ENCODE measurements around the gene ALDH4A1. TPM values are rescaled to one million over a fixed set of nuclear protein-coding genes. Genes with fewer than 3 reads are reported as not detected.

Gene ALDH4A1
- total and polyA plus RNA-seq, 2 of the 4 experiments (the other 2 are of a cell fraction) = 8.6 to 21.1 TPM

- H3K27me3 ChIP-seq (ENCODE audit: control insufficient read depth, insufficient read depth, low read length) = no peaks in the 10 kb centered on the region
- H3K56ac ChIP-seq (ENCODE audit: extremely low read depth, insufficient read depth, low read length) = no peak overlapping the region
- H2BK15ac ChIP-seq (ENCODE audit: low read depth, low read length) = no peak overlapping the region
- 0 out of 2 replicates have a peak, but pooled peaks cover 1% of the 10 kb centered on the region for H3K36me3 ChIP-seq (ENCODE audit: control insufficient read depth, insufficient read depth, low read length)
- no TSS peak for BruUV-seq (replicated peaks)
- peak overlapping the region; percentile 12 for H2BK5ac ChIP-seq (ENCODE audit: low read depth, low read length, poor library complexity, severe bottlenecking)
- in situ Hi-C loops (cut with MboI; ENCODE audit: low sequenced_read_pairs) (no loop called here), intact Hi-C loops (cut with micrococcal nuclease) (no loop called here), dilution Hi-C loops (cut with HindIII; ENCODE audit: low sequenced_read_pairs, unreplicated experiment) (no loop called here)
- H3K14ac ChIP-seq (replicated peaks; ENCODE audit: low read depth, low read length) = no peak overlapping the region; the same call in 1 of the 2 replicates
- peak overlapping the region; percentile 10; the same call in 1 of the 2 replicates for H3K4me2 ChIP-seq (ENCODE audit: low read depth, low read length)
- CTCF ChIA-PET = interaction anchor here (0.6 to 1.1 kb wide), 2 partner anchors 16 to 33 kb away, joined by 3 read pairs; no protein-coding TSS in a partner anchor
- peak overlapping the region; percentile 8; the same call in 1 of the 2 replicates for H3K27ac ChIP-seq (ENCODE audit: insufficient read depth, low read length)
- peak; percentile 62 for DNase-seq
- peak overlapping the region; percentile 79 for H2AK9ac ChIP-seq (replicated peaks; ENCODE audit: low read depth, low read length, poor library complexity)
- no peak overlapping the region for H3K4me3 ChIP-seq (ENCODE audit: insufficient read depth, low read depth, low read length)
- no peak overlapping the region for H3K9ac ChIP-seq (ENCODE audit: low read depth, low read length)
- WGBS, 2 experiments (ENCODE audit: extremely low coverage in 2 of 2, insufficient read length in 1 of 2) = 90% methylated on average over 2 of the region's 14 CpGs; no CpG with 5 or more reads in 1 of the 2 experiments
- H3K9me1 ChIP-seq (ENCODE audit: insufficient read depth, low read length) = peaks cover 47% of the 10 kb centered on the region
- peak overlapping the region; percentile 34; the same call in 1 of the 2 replicates for H4K91ac ChIP-seq (ENCODE audit: insufficient read depth, low read depth, low read length)
- no peaks in the 10 kb centered on the region for H3K9me3 ChIP-seq (ENCODE audit: control insufficient read depth, insufficient read depth, low read length)
- H2BK120ac ChIP-seq (ENCODE audit: low read depth, low read length) = peak overlapping the region; percentile 57
- peaks cover 19 to 96% of the 10 kb centered on the region in 2 experiments for H3K79me1 ChIP-seq (ENCODE audit: low read depth in 1 of 2, low read length in 2 of 2)
- H4K20me1 ChIP-seq (ENCODE audit: insufficient read depth, low read length) = no peaks in the 10 kb centered on the region; the same call in none of the 2 replicates
- TF ChIP-seq RFX5 (IDR thresholded peaks at IDR 0.05; ENCODE audit: low read depth, low read length) (no peak), MAFK (IDR thresholded peaks at IDR 0.05; ENCODE audit: low read depth, low read length) (0 out of 2 replicates have a peak, but pooled peaks have one; percentile 19), NFE2L2 (IDR thresholded peaks at IDR 0.05; ENCODE audit: low read depth, low read length) (no peak)
- POLR2A ChIA-PET (ENCODE audit: unreplicated experiment) = no interaction called here
- no peak overlapping the region for H2BK20ac ChIP-seq (ENCODE audit: low read depth, low read length)
- H2AFZ ChIP-seq (replicated peaks; ENCODE audit: low read length, poor library complexity) = peak overlapping the region; percentile 68
- peaks cover 57% of the 10 kb centered on the region for H3K4me1 ChIP-seq (ENCODE audit: control insufficient read depth, insufficient read depth, low read length)
- H3K4ac ChIP-seq (ENCODE audit: low read depth, low read length) = peak overlapping the region; percentile 25
- peak; percentile 21 for ATAC-seq (ENCODE audit: low read depth)
- H3K18ac ChIP-seq (ENCODE audit: low read depth, low read length) = no peak overlapping the region; the same call in 1 of the 2 replicates
- peak overlapping the region; percentile 29; the same call in 1 of the 2 replicates for H3K23ac ChIP-seq (ENCODE audit: low read depth, low read length)
- H4K5ac ChIP-seq (ENCODE audit: low read depth, low read length) = 0 out of 2 replicates have a peak overlapping the region, but pooled peaks have one; percentile 4
- H2AK5ac ChIP-seq (ENCODE audit: low read depth, low read length) = peak overlapping the region; percentile 79; the same call in 1 of the 2 replicates
- H4K8ac ChIP-seq (ENCODE audit: low read depth in 2 of 2, low read length in 2 of 2) = peak overlapping the region; percentile 16 to 50; a peak in 3 of 4 replicates
Observed at GRCh38 chr1:18945401-18945849, 43.1 kb upstream of the ALDH4A1 start.
